Stimulated activated naive CD4-positive, alpha-beta T cell treated with Interleukin-2 at 50 U/mL for 16 hours (primary cell): ENCODE measurements around the gene SEPTIN5.
A peak's percentile ranks its signal among the peaks of the same experiment; 100 is the strongest.
"Not testable (repeated sequence)": the region's sequence is repeated elsewhere in the genome, so short reads cannot be mapped to it uniquely, and the experiment has no call there.

Source experiments
- DNase-seq: peaks from one replicate; lab custom pipeline; 2025; lab: John Stamatoyannopoulos, UW

The SEPTIN5 gene

GRCh38 chr22:19714312-19715187 is at the start of gene SEPTIN5:
SEPTIN5 (plus strand) TSS chr22:19714503; CDS start chr22:19714589, 86 bp downstream.
- DNase-seq: no peak

DNA sequence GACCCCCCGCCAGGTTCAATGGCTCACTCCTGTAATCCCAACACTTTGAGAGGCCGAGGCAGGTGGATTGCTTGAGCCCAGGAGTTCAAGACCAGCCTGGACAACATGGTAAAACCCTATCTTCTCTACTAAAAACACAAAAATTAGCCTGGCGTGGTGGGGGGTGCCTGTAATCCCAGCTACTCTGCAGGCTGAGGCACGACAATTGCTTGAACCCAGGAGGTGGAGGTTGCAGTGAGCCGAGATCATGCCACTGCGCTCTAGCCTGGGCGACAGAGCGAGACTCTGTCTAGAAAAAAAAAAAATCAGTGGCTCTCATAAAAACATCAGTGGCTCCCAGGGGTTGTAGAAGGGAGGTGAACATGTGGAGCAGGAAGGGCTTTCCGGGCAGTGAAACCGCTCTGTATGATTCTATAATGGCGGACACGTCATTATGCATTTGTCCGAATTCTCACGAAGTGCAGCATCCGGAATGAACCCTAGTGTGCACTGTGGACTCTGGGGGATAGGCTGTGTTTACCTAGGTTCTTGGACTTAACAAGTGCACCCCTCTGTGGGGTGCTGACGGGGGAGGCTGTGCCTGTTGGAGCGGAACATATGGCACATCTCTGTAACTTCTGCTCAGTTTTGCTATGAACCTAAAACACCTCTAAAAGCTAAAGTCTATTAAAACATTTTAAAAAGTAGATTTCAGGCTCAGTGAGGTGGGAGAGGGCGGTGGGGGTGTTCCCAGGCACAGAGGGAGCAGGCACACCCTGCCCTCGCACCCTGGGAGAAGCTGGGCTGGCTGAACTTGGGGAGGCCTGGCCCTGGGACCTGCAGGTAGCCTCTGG is 49.1 kb upstream of the SEPTIN5 start:
- DNase-seq: no peak

- DNase-seq: no peak
Observed at GRCh38 chr22:19665784-19666672, 48.3 kb upstream of the SEPTIN5 start.

DNA sequence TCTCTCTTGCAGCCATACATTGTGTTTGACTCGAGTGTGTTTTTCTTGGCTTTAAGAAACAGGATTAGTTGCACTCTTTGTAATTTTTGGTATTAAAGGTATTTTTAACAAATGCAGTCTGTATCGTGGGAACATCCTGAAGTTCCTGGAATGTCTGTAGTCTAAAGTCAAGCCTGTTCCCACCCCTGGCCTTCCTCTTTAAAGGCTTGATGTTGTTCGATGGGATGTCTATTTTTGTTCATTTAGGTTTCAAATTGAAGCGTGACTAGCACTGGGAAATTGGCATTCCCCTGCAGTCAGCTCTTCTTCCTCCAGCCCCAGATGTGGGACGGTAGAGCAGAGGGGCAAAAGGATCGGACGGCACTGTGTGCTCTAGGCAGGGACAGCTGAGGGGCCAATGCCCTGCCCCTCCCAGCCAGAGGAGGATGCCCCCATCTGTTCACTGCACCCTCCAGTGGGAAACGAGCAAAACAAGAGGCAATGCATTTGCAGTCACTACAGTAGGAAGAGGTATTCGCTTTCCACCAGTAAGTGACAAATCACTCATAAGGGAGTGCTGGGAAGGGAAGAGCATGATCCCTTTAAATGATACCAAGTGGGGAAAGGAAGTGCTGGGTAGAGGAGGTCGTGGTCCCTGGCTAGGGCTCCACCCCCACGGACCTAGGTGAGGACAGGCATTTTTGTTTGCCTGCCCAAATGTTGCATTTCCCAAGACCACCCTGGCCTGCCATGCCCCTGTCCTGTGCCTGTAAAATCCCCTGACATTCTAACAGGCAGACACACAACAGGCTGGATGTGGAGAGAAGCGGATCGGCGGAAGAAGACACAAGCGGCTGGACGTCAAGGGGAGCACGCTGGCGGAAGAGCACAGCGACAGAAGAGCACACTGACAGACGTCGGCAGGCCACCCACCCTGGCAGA is 47.4 kb upstream of the SEPTIN5 start:
- DNase-seq: no peak

GRCh38 chr22:19667872-19668740 is 46.2 kb upstream of the SEPTIN5 start:
- no peak for DNase-seq

DNA sequence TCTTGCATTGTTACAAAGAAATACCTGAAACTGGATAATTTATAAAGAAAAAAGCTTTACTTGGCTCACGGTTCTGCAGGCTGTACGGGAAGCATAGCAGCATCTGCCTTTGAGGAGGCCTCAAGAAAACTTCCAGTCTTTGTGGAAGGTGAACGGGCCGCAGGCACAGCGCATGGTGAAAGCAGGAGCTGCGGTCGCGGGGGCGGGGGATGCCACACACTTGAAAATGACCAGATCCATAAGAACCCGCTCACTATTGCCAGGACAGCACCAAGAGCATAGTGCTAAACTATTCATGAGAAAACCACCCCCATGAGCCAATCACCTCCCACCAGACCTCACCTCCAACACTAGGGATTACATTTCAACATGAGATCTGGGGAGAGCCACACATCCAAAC is 45.6 kb upstream of the SEPTIN5 start:
- DNase-seq: no peak

GRCh38 chr22:19669570-19669969 is 44.7 kb upstream of the SEPTIN5 start:
- DNase-seq: no peak

GRCh38 chr22:19671316-19671715 is 43.0 kb upstream of the SEPTIN5 start:
- no peak for DNase-seq

- DNase-seq: no peak
Observed at GRCh38 chr22:19672054-19672776, 42.1 kb upstream of the SEPTIN5 start.

DNA sequence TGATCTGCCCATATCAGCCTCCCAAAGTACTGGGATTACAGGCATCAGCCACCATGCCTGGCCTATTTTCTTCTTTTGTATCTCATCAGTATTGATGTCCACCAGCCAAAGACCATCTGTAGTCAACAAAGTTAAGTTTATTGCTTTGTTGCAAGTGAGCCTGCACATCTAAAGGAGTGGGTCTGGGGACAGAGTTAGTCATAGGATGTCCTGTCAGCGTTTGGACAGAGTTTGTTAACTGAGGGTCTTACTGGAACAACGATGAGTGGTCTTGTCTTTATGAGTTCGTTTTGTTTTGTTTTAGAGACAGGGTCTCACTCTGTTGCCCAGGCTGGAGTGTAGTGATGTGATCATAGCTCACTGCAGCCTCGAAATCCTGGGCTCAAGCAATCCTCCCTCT is 40.6 kb upstream of the SEPTIN5 start:
- DNase-seq: no peak

- DNase-seq: no peak
Observed at GRCh38 chr22:19674129-19674928, 40.0 kb upstream of the SEPTIN5 start.

- DNase-seq: no peak
Observed at GRCh38 chr22:19674929-19675253, 39.4 kb upstream of the SEPTIN5 start.

DNA sequence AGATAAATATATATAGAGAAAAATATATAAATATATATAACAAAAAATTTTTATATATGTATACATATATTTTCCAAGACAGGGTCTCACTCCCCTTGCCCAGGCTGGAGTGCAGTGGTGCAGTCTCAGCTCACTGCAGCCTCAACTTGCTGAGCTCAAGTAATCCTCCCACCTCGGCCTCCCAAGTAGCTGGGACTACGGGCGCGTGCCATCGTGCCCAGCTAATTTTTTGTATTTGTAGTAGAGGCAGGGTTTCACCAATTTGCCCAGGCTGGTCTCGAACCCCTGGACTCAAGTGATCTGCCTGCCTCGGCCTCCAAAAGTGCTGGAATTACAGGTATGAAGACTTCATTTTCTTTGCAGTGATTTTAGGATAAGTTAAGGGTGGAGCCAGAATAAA is 38.9 kb upstream of the SEPTIN5 start:
- no peak for DNase-seq

DNA sequence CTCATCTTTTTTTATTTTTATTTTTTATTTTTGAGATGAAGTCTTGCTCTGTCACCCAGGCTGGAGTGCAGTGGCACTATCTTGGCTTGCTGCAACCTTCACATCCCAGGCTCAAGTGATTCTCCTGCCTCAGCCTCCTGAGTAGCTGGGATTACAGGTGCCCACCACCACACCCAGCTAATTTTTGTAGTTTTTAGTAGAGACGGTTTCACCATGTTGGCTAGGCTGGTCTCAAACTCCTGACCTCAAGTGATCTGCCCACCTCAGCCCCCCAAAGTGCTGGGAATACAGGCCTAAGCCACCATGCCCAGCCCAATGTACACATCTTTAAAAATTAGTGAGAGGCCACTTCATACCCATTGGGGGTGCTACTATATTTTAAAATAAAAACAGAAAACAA is 37.9 kb upstream of the SEPTIN5 start:
- not testable (repeated sequence) for DNase-seq

GRCh38 chr22:19678949-19679521 is 35.3 kb upstream of the SEPTIN5 start:
- DNase-seq: no peak

DNA sequence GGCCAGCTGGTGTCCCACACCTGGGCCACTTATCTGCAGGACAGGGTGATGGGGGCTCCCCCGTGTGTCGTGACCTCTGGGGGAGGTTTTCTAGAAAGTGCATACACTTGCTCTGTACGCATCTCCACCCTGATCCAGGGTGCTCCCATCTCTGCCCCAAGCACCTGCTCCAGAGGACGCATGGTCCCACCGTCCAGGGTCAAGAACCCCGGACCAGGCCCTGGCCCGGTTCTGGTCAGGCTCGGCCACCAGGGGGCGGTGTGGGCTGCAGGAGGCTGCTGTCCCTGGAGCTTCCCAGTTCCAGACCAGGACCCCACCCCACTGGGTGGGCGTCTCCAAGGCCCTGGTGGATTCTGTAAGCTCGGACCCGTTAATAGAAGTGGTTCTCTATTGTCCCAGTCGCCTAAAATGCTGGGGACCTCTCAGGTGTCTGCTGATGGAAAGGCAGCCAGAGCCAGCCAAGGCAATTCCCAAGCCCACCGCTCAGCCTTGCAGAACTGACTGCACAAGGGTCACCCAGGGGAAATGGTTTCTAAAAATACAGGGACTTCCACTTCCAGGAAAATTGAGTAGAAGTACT is 34.7 kb upstream of the SEPTIN5 start:
- peak; percentile 7 for DNase-seq

GRCh38 chr22:19680287-19680881 is 33.9 kb upstream of the SEPTIN5 start:
- DNase-seq: no peak
